ENCODE results near the gene ST6GAL1. TPM values are rescaled to one million over a fixed set of nuclear protein-coding genes. Genes with fewer than 3 reads are reported as not detected.
"Not testable (repeated sequence)": the region's sequence is repeated elsewhere in the genome, so short reads cannot be mapped to it uniquely, and the experiment has no call there.

Gene ST6GAL1
- total RNA-seq, 1 donor, result 38.8 TPM

GRCh38 chr3:187040516-187041361 is 110.4 kb downstream of the ST6GAL1 start:
- no peaks in the 10 kb centered on the region for H3K9me3 ChIP-seq (ENCODE audit: low read depth, low read length)

GRCh38 chr3:187041362-187042307 is 111.3 kb downstream of the ST6GAL1 start:
- peaks cover 78% of the 10 kb centered on the region for H3K4me1 ChIP-seq (ENCODE audit: insufficient read depth, low read length)
- H3K9me3 ChIP-seq (ENCODE audit: low read depth, low read length), result no peaks in the 10 kb centered on the region
- no peak overlapping the region for H3K4me3 ChIP-seq (ENCODE audit: low read length)
- H3K27me3 ChIP-seq (ENCODE audit: insufficient read depth, low read length), result no peaks in the 10 kb centered on the region

More at GRCh38 chr3:187040516-187041361, 110.4 kb downstream of the ST6GAL1 start:
- H3K4me1 ChIP-seq (ENCODE audit: insufficient read depth, low read length), result peaks cover 72% of the 10 kb centered on the region
- H3K4me3 ChIP-seq (ENCODE audit: low read length), result no peak overlapping the region
- no peaks in the 10 kb centered on the region for H3K27me3 ChIP-seq (ENCODE audit: insufficient read depth, low read length)

- no peaks in the 10 kb centered on the region for H3K27me3 ChIP-seq (ENCODE audit: insufficient read depth, low read length)
- H3K9me3 ChIP-seq (ENCODE audit: low read depth, low read length), result no peaks in the 10 kb centered on the region
- no peak overlapping the region for H3K4me3 ChIP-seq (ENCODE audit: low read length)
- H3K4me1 ChIP-seq (ENCODE audit: insufficient read depth, low read length), result peaks cover 78% of the 10 kb centered on the region
Measured at GRCh38 chr3:187042346-187042745, 112.0 kb downstream of the ST6GAL1 start.

- peaks cover 78% of the 10 kb centered on the region for H3K4me1 ChIP-seq (ENCODE audit: insufficient read depth, low read length)
Measured at GRCh38 chr3:187042874-187043458, 112.6 kb downstream of the ST6GAL1 start.

GRCh38 chr3:187044206-187044605 is 113.9 kb downstream of the ST6GAL1 start:
- Histone ChIP-seq H3K9me3 (ENCODE audit: low read depth, low read length) (no peaks in the 10 kb centered on the region), H3K4me1 (ENCODE audit: insufficient read depth, low read length) (peaks cover 74% of the 10 kb centered on the region), H3K4me3 (ENCODE audit: low read length) (no peak overlapping the region), H3K27me3 (ENCODE audit: insufficient read depth, low read length) (no peaks in the 10 kb centered on the region)

More at GRCh38 chr3:187042874-187043458, 112.6 kb downstream of the ST6GAL1 start:
- no peaks in the 10 kb centered on the region for H3K9me3 ChIP-seq (ENCODE audit: low read depth, low read length)
- no peaks in the 10 kb centered on the region for H3K27me3 ChIP-seq (ENCODE audit: insufficient read depth, low read length)
- H3K4me3 ChIP-seq (ENCODE audit: low read length), result no peak overlapping the region

- H3K4me1 ChIP-seq (ENCODE audit: insufficient read depth, low read length), result peaks cover 69% of the 10 kb centered on the region
- H3K9me3 ChIP-seq (ENCODE audit: low read depth, low read length), result no peaks in the 10 kb centered on the region
- no peaks in the 10 kb centered on the region for H3K27me3 ChIP-seq (ENCODE audit: insufficient read depth, low read length)
- H3K4me3 ChIP-seq (ENCODE audit: low read length), result no peak overlapping the region
Measured at GRCh38 chr3:187044867-187045552, 114.7 kb downstream of the ST6GAL1 start.

- H3K9me3 ChIP-seq (ENCODE audit: low read depth, low read length), result no peaks in the 10 kb centered on the region
- H3K27me3 ChIP-seq (ENCODE audit: insufficient read depth, low read length), result no peaks in the 10 kb centered on the region
- peaks cover 66% of the 10 kb centered on the region for H3K4me1 ChIP-seq (ENCODE audit: insufficient read depth, low read length)
- no peak overlapping the region for H3K4me3 ChIP-seq (ENCODE audit: low read length)
Measured at GRCh38 chr3:187046033-187046432, 115.7 kb downstream of the ST6GAL1 start.

- H3K27me3 ChIP-seq (ENCODE audit: insufficient read depth, low read length), result no peaks in the 10 kb centered on the region
- H3K4me1 ChIP-seq (ENCODE audit: insufficient read depth, low read length), result peaks cover 42% of the 10 kb centered on the region
- H3K9me3 ChIP-seq (ENCODE audit: low read depth, low read length), result peaks cover 5% of the 10 kb centered on the region
- no peak overlapping the region for H3K4me3 ChIP-seq (ENCODE audit: low read length)
Measured at GRCh38 chr3:187049462-187050101, 119.3 kb downstream of the ST6GAL1 start.

GRCh38 chr3:187051066-187051465 is 120.7 kb downstream of the ST6GAL1 start:
- Histone ChIP-seq H3K27me3 (ENCODE audit: insufficient read depth, low read length) (no peaks in the 10 kb centered on the region), H3K9me3 (ENCODE audit: low read depth, low read length) (peaks cover 7% of the 10 kb centered on the region), H3K4me3 (ENCODE audit: low read length) (no peak overlapping the region), H3K4me1 (ENCODE audit: insufficient read depth, low read length) (peaks cover 27% of the 10 kb centered on the region)

- Histone ChIP-seq H3K4me1 (ENCODE audit: insufficient read depth, low read length) (peaks cover 25% of the 10 kb centered on the region), H3K27me3 (ENCODE audit: insufficient read depth, low read length) (no peaks in the 10 kb centered on the region), H3K4me3 (ENCODE audit: low read length) (no peak overlapping the region), H3K9me3 (ENCODE audit: low read depth, low read length) (peaks cover 7% of the 10 kb centered on the region)
Measured at GRCh38 chr3:187051724-187052366, 121.5 kb downstream of the ST6GAL1 start.

- not testable (repeated sequence) for H3K4me3 ChIP-seq (ENCODE audit: low read length); H3K9me3 ChIP-seq (ENCODE audit: low read depth, low read length)
- H3K4me1 ChIP-seq (ENCODE audit: insufficient read depth, low read length), result peaks cover 25% of the 10 kb centered on the region
Measured at GRCh38 chr3:187052427-187052826, 122.1 kb downstream of the ST6GAL1 start.

GRCh38 chr3:187054433-187054832 is 124.1 kb downstream of the ST6GAL1 start:
- not testable (repeated sequence) for H3K27me3 ChIP-seq (ENCODE audit: insufficient read depth, low read length); H3K4me3 ChIP-seq (ENCODE audit: low read length); H3K9me3 ChIP-seq (ENCODE audit: low read depth, low read length)
- peaks cover 18% of the 10 kb centered on the region for H3K4me1 ChIP-seq (ENCODE audit: insufficient read depth, low read length)

More at GRCh38 chr3:187052427-187052826, 122.1 kb downstream of the ST6GAL1 start:
- H3K27me3 ChIP-seq (ENCODE audit: insufficient read depth, low read length), result not testable (repeated sequence)

GRCh38 chr3:187057803-187058202 is 127.5 kb downstream of the ST6GAL1 start:
- H3K27me3 ChIP-seq (ENCODE audit: insufficient read depth, low read length); H3K9me3 ChIP-seq (ENCODE audit: low read depth, low read length); H3K4me3 ChIP-seq (ENCODE audit: low read length); H3K4me1 ChIP-seq (ENCODE audit: insufficient read depth, low read length): not testable (repeated sequence)

- H3K4me1 ChIP-seq (ENCODE audit: insufficient read depth, low read length), result peaks cover 41% of the 10 kb centered on the region
- H3K9me3 ChIP-seq (ENCODE audit: low read depth, low read length), result no peaks in the 10 kb centered on the region
- no peaks in the 10 kb centered on the region for H3K27me3 ChIP-seq (ENCODE audit: insufficient read depth, low read length)
- no peak overlapping the region for H3K4me3 ChIP-seq (ENCODE audit: low read length)
Measured at GRCh38 chr3:187061748-187062147, 131.4 kb downstream of the ST6GAL1 start.

Data from mononuclear cell (primary cell).